ENCODE results near the gene DIPK1B.

DIPK1B gene

GRCh38 chr9:136683755-136684154, 28.6 kb upstream of the DIPK1B start:
- H3K9me3 ChIP-seq (ENCODE audit: insufficient read depth, low read length, severe bottlenecking): no peaks in the 10 kb centered on the region
- no peaks in the 10 kb centered on the region for H3K36me3 ChIP-seq (ENCODE audit: insufficient read depth, low read length)
- H3K4me3 ChIP-seq (ENCODE audit: low read depth in 1 of 2, low read length in 2 of 2): no peak overlapping the region
- TF ChIP-seq EZH2 (IDR thresholded peaks at IDR 0.05; ENCODE audit: borderline replicate concordance, low read depth, low read length, severe bottlenecking) (no peak), CTCF (IDR thresholded peaks at IDR 0.05; ENCODE audit: borderline replicate concordance, extremely low read depth, low read length, poor library complexity, severe bottlenecking) (no peak)
- peaks cover 21% of the 10 kb centered on the region for H3K4me1 ChIP-seq (ENCODE audit: insufficient read depth, low read length)
- H3K27me3 ChIP-seq (ENCODE audit: insufficient read depth, low read length, poor library complexity): no peaks in the 10 kb centered on the region
- ATAC-seq (ENCODE audit: insufficient read depth, low read depth) (no peak), DNase-seq (no peak)
- H3K9ac ChIP-seq (ENCODE audit: low read depth, low read length): no peak overlapping the region
- H3K27ac ChIP-seq (ENCODE audit: low read length): no peak overlapping the region
- no peak overlapping the region for H2AFZ ChIP-seq (ENCODE audit: low read depth, low read length)
- H4K20me1 ChIP-seq (ENCODE audit: insufficient read depth, low read length): peaks cover 16% of the 10 kb centered on the region
- no peak overlapping the region for H3K4me2 ChIP-seq (ENCODE audit: insufficient read depth, low read length)
- peaks cover 12% of the 10 kb centered on the region for H3K79me2 ChIP-seq (ENCODE audit: insufficient read depth, low read length)

GRCh38 chr9:136684339-136684738, 28.0 kb upstream of the DIPK1B start:
- no peak for DNase-seq
- no peak overlapping the region for H3K4me2 ChIP-seq (ENCODE audit: insufficient read depth, low read length)
- H3K79me2 ChIP-seq (ENCODE audit: insufficient read depth, low read length): peaks cover 12% of the 10 kb centered on the region
- H3K4me1 ChIP-seq (ENCODE audit: insufficient read depth, low read length): peaks cover 21% of the 10 kb centered on the region
- peaks cover 13% of the 10 kb centered on the region for H4K20me1 ChIP-seq (ENCODE audit: insufficient read depth, low read length)
- TF ChIP-seq EZH2 (IDR thresholded peaks at IDR 0.05; ENCODE audit: borderline replicate concordance, low read depth, low read length, severe bottlenecking) (no peak), CTCF (IDR thresholded peaks at IDR 0.05; ENCODE audit: borderline replicate concordance, extremely low read depth, low read length, poor library complexity, severe bottlenecking) (no peak)
- H2AFZ ChIP-seq (ENCODE audit: low read depth, low read length): no peak overlapping the region
- H3K27me3 ChIP-seq (ENCODE audit: insufficient read depth, low read length, poor library complexity): no peaks in the 10 kb centered on the region
- H3K36me3 ChIP-seq (ENCODE audit: insufficient read depth, low read length): no peaks in the 10 kb centered on the region
- no peak overlapping the region for H3K27ac ChIP-seq (ENCODE audit: low read length)
- no peak for ATAC-seq (ENCODE audit: insufficient read depth, low read depth)
- no peaks in the 10 kb centered on the region for H3K9me3 ChIP-seq (ENCODE audit: insufficient read depth, low read length, severe bottlenecking)
- no peak overlapping the region for H3K9ac ChIP-seq (ENCODE audit: low read depth, low read length)
- H3K4me3 ChIP-seq (ENCODE audit: low read depth in 1 of 2, low read length in 2 of 2): no peak overlapping the region

GRCh38 chr9:136684799-136685198, 27.6 kb upstream of the DIPK1B start:
- Histone ChIP-seq H3K4me1 (ENCODE audit: insufficient read depth, low read length) (peaks cover 21% of the 10 kb centered on the region), H3K4me3 (ENCODE audit: low read depth in 1 of 2, low read length in 2 of 2) (no peak overlapping the region), H3K79me2 (ENCODE audit: insufficient read depth, low read length) (peaks cover 12% of the 10 kb centered on the region), H3K27ac (ENCODE audit: low read length) (no peak overlapping the region), H3K27me3 (ENCODE audit: insufficient read depth, low read length, poor library complexity) (no peaks in the 10 kb centered on the region), H3K36me3 (ENCODE audit: insufficient read depth, low read length) (no peaks in the 10 kb centered on the region), H3K9me3 (ENCODE audit: insufficient read depth, low read length, severe bottlenecking) (no peaks in the 10 kb centered on the region), H2AFZ (ENCODE audit: low read depth, low read length) (no peak overlapping the region), H3K9ac (ENCODE audit: low read depth, low read length) (peak overlapping the region; percentile 12; the same call in 1 of the 2 replicates), H3K4me2 (ENCODE audit: insufficient read depth, low read length) (peak overlapping the region; percentile 97), H4K20me1 (ENCODE audit: insufficient read depth, low read length) (peaks cover 13% of the 10 kb centered on the region)
- no peak for TF ChIP-seq CTCF (IDR thresholded peaks at IDR 0.05; ENCODE audit: borderline replicate concordance, extremely low read depth, low read length, poor library complexity, severe bottlenecking)
- TF ChIP-seq EZH2 (IDR thresholded peaks at IDR 0.05; ENCODE audit: borderline replicate concordance, low read depth, low read length, severe bottlenecking): no peak
- no peak for DNase-seq
- no peak for ATAC-seq (ENCODE audit: insufficient read depth, low read depth)

- Histone ChIP-seq H3K4me1 (ENCODE audit: insufficient read depth, low read length) (peaks cover 21% of the 10 kb centered on the region), H3K4me2 (ENCODE audit: insufficient read depth, low read length) (peak overlapping the region; percentile 97), H3K9me3 (ENCODE audit: insufficient read depth, low read length, severe bottlenecking) (no peaks in the 10 kb centered on the region), H3K27ac (ENCODE audit: low read length) (no peak overlapping the region), H3K9ac (ENCODE audit: low read depth, low read length) (peak overlapping the region; percentile 81; the same call in 1 of the 2 replicates), H3K27me3 (ENCODE audit: insufficient read depth, low read length, poor library complexity) (no peaks in the 10 kb centered on the region), H3K4me3 (ENCODE audit: low read depth in 1 of 2, low read length in 2 of 2) (peak overlapping the region in 1 of 2 experiments; percentile 80; a peak in 2 of 4 replicates), H4K20me1 (ENCODE audit: insufficient read depth, low read length) (peaks cover 13% of the 10 kb centered on the region), H2AFZ (ENCODE audit: low read depth, low read length) (no peak overlapping the region), H3K79me2 (ENCODE audit: insufficient read depth, low read length) (peaks cover 12% of the 10 kb centered on the region), H3K36me3 (ENCODE audit: insufficient read depth, low read length) (no peaks in the 10 kb centered on the region)
- DNase-seq (no peak), ATAC-seq (ENCODE audit: insufficient read depth, low read depth) (no peak)
- no peak for TF ChIP-seq CTCF (IDR thresholded peaks at IDR 0.05; ENCODE audit: borderline replicate concordance, extremely low read depth, low read length, poor library complexity, severe bottlenecking)
- TF ChIP-seq EZH2 (IDR thresholded peaks at IDR 0.05; ENCODE audit: borderline replicate concordance, low read depth, low read length, severe bottlenecking): no peak
Measured at GRCh38 chr9:136685216-136685615, 27.2 kb upstream of the DIPK1B start.
